K562 (cell line): ENCODE data around the gene NR3C1. TPM values are rescaled to one million over a fixed set of nuclear protein-coding genes. Genes with fewer than 3 reads are reported as not detected.

ENCODE experiments used
- ATAC-seq: fragments of 200-7000 bp; cut with Tn5 transposase; 3 replicates; pipeline ENCODE4 v1.9.1; 2020; ENCODE audit warnings: moderate library complexity
- BruUV-seq: library from RNA; stranded (reverse); fragments of 400-500 nt; replicated peaks from 2 replicates; lab custom pipeline; 2021; lab: Mats Ljungman, UMichigan
- CTCF ChIA-PET: fragments of 300-600 bp; formaldehyde crosslinking; extraction: SDS; loops from one replicate; lab custom pipeline; 2021; ENCODE audit warnings: low intra/inter-chr PET ratio; lab: Yijun Ruan, JAX
- POLR2A ChIA-PET: fragments of 300-600, 350-650 bp; sonication (Branson Sonifier 250); formaldehyde crosslinking; extraction: SDS; loops from one replicate; lab custom pipeline; 2021; ENCODE audit warnings: antibody characterized with exemption, inconsistent platforms; lab: Yijun Ruan, JAX
- DNase-seq, 4 experiments: peaks; one replicate each; pipeline versions ENCODE4 v3.0.0 to v3.0.0-alpha.2; 2011 to 2018; ENCODE audit warnings: low spot score in 3 of 4, mixed read lengths in 3 of 4; ENCODE audit errors: extremely low read depth in 1 of 4
- FAIRE-seq: peaks from 2 replicates; lab custom pipeline; 2011; peaks lifted over from hg19 to GRCh38; lab: Jason Lieb, UNC
- H2AFZ ChIP-seq: 2 replicates; pipeline ENCODE4 v1.6.0; 2011; ENCODE audit warnings: low read depth, low read length, control low read depth, inconsistent platforms
- H3K27ac ChIP-seq: fragments of 200-600 bp; 3 replicates; pipeline ENCODE4 v1.8.0; 2011; ENCODE audit warnings: low read depth, mild to moderate bottlenecking, control low read depth, inconsistent platforms, low read length, moderate library complexity, mixed read lengths; ENCODE audit errors: extremely low read depth
- H3K27me3 ChIP-seq, 2 experiments: fragments of 300-600 bp in 1 of 2; 2 replicates in 1 of 2; 3 replicates in 1 of 2; pipeline versions ENCODE4 v1.6.0 to v1.8.0; 2011; ENCODE audit warnings: inconsistent platforms in 2 of 2, low read length in 2 of 2, mild to moderate bottlenecking in 1 of 2, mixed read lengths in 1 of 2, moderate library complexity in 1 of 2; ENCODE audit not compliant: control insufficient read depth in 2 of 2, insufficient read depth in 2 of 2
- H3K36me3 ChIP-seq: fragments of 300-600 bp; 3 replicates; pipeline ENCODE4 v1.8.0; 2011; ENCODE audit warnings: mild to moderate bottlenecking, low read length, inconsistent platforms; ENCODE audit not compliant: control insufficient read depth, insufficient read depth
- H3K4me1 ChIP-seq, 2 experiments: fragments of 200-600 bp in 1 of 2; replicated peaks in 1 of 2; 2 replicates in 1 of 2; 3 replicates in 1 of 2; pipeline versions ENCODE4 v1.5.1 to v1.8.0; 2011; ENCODE audit warnings: inconsistent platforms in 2 of 2, low read length in 2 of 2, mild to moderate bottlenecking in 1 of 2, mixed read lengths in 1 of 2, moderate library complexity in 1 of 2; ENCODE audit not compliant: control insufficient read depth in 2 of 2, insufficient read depth in 2 of 2
- H3K4me2 ChIP-seq: 2 replicates; pipeline ENCODE4 v1.6.1; 2011; ENCODE audit warnings: low read length, control low read depth, inconsistent platforms, mixed read lengths; ENCODE audit not compliant: insufficient read depth
- H3K4me3 ChIP-seq: fragments of 200-600 bp; sonication (generic), shearing (Covaris generic); 2 replicates; pipeline ENCODE4 v1.5.1; 2016; ENCODE audit warnings: control low read depth, inconsistent platforms
- H3K79me2 ChIP-seq: fragments of 200-600 bp; 3 replicates; pipeline ENCODE4 v1.8.0; 2011; ENCODE audit warnings: low read length, inconsistent platforms; ENCODE audit not compliant: control insufficient read depth, insufficient read depth
- H3K9ac ChIP-seq, 2 experiments: 2 replicates each; pipeline versions ENCODE4 v1.6.0 to v1.6.1; 2011; ENCODE audit warnings: low read depth in 2 of 2, low read length in 2 of 2, control low read depth in 1 of 2, inconsistent platforms in 1 of 2, mild to moderate bottlenecking in 1 of 2, mixed read lengths in 1 of 2; ENCODE audit not compliant: insufficient read depth in 1 of 2
- H3K9me1 ChIP-seq: one replicate; pipeline ENCODE4 v1.6.0; 2011; ENCODE audit warnings: inconsistent platforms, mild to moderate bottlenecking, low read length, moderate library complexity; ENCODE audit not compliant: control insufficient read depth, insufficient read depth
- H3K9me3 ChIP-seq: replicated peaks from 2 replicates; pipeline ENCODE4 v1.5.1; 2011; ENCODE audit warnings: low read depth, low read length, inconsistent platforms; ENCODE audit not compliant: control insufficient read depth, insufficient read depth
- H4K20me1 ChIP-seq: replicated peaks from 2 replicates; pipeline ENCODE4 v1.6.1; 2011; ENCODE audit warnings: low read length, inconsistent platforms, mixed read lengths; ENCODE audit not compliant: control insufficient read depth, insufficient read depth
- HDAC1 ChIP-seq, 2 experiments: fragments of 450-650 bp; IDR thresholded peaks; 2 replicates each; pipeline ENCODE4 v1.6.1; 2016 to 2017; ENCODE audit warnings: inconsistent platforms in 1 of 2, mild to moderate bottlenecking in 1 of 2, moderate library complexity in 1 of 2
- NCOR1 ChIP-seq: fragments of 450-650 bp; IDR thresholded peaks from 2 replicates; pipeline ENCODE4 v1.6.1; 2016; ENCODE audit warnings: mild to moderate bottlenecking, moderate library complexity
- SMAD1 ChIP-seq: fragments of 150-350 bp; IDR thresholded peaks from 2 replicates; pipeline ENCODE4 v1.6.1; 2014; ENCODE audit warnings: low read length, low read depth; ENCODE audit not compliant: partially characterized antibody
- SMARCC2 ChIP-seq: fragments of 450-650 bp; IDR thresholded peaks from 2 replicates; pipeline ENCODE4 v1.6.1; 2017; ENCODE audit warnings: antibody characterized with exemption, moderate library complexity, mild to moderate bottlenecking, low read depth
- TOE1 ChIP-seq, 2 experiments: fragments of 450-650 bp in 1 of 2; sonication (generic) in 1 of 2; formaldehyde crosslinking in 1 of 2; IDR thresholded peaks; 2 replicates each; pipeline versions ENCODE4 v1.7.1 to v1.8.0; 2016 to 2022; ENCODE audit warnings: borderline replicate concordance in 2 of 2, mild to moderate bottlenecking in 2 of 2, antibody characterized with exemption in 1 of 2, inconsistent platforms in 1 of 2, low read depth in 1 of 2, missing genetic modification reagents in 1 of 2, moderate library complexity in 1 of 2
- WGBS: fragments of 100-300 bp; shearing (Covaris generic); methylation state at CpG from one replicate; pipeline ENCODE4 v1.1.6; 2016; ENCODE audit warnings: low coverage, mixed read lengths; ENCODE audit not compliant: insufficient coverage; ENCODE audit errors: missing lambda C conversion rate; 5-methylcytosine and 5-hydroxymethylcytosine counted together
- in situ Hi-C: fragments of 300-500 bp; cut with MboI; formaldehyde crosslinking; loops from 4 replicates; pipeline ENCODE4 v1.15.0; 2018; ENCODE audit warnings: inconsistent platforms, mixed read lengths
- intact Hi-C: fragments of 100-400 bp; cut with micrococcal nuclease; formaldehyde crosslinking; loops from 2 replicates; pipeline ENCODE4 v1.14.2; 2022
- polyA plus RNA-seq, 8 experiments: library from polyadenylated mRNA; depleted of rRNA in 4 of 8; stranded (reverse) in 5 of 8; unstranded in 3 of 8; fragments of >200 nt; fragmentation: Nextera tagmentation in 2 of 8; fragmentation: Illumina TruSeq in 1 of 8; extraction: Ambion mirVana in 2 of 8; extraction: Trizol in 1 of 8; gene quantifications; 2 replicates each; pipeline versions ENCODE4 v1.2.1 to v1.2.3, GENCODE V29; 2011 to 2014; ENCODE audit warnings: inconsistent platforms in 1 of 8, missing spikeins in 1 of 8
- total RNA-seq, 7 experiments: library from RNA; depleted of rRNA in 6 of 7; stranded (reverse); fragments of >200 nt in 6 of 7; fragmentation: Illumina TruSeq in 2 of 7; extraction: Trizol in 2 of 7; gene quantifications; 2 replicates each; pipeline versions ENCODE4 v1.2.1 to v1.2.3, GENCODE V29; 2011 to 2021; ENCODE audit warnings: low replicate concordance in 1 of 7
- TF ChIP-seq, protein P1 (sequence below): fragments of 450-650 bp; conservative IDR thresholded peaks from 2 replicates; pipeline ENCODE4 v1.6.1; 2016; ENCODE audit warnings: missing genetic modification characterization, low read depth, mild to moderate bottlenecking, missing compliant biosample characterization, moderate library complexity

Gene NR3C1
- total and polyA plus RNA-seq, 9 of the 15 experiments (the other 6 are each of a cell fraction or from before 2014, with no cell fraction given), result 8.2 to 36.0 (median 15.0) TPM

DNA sequence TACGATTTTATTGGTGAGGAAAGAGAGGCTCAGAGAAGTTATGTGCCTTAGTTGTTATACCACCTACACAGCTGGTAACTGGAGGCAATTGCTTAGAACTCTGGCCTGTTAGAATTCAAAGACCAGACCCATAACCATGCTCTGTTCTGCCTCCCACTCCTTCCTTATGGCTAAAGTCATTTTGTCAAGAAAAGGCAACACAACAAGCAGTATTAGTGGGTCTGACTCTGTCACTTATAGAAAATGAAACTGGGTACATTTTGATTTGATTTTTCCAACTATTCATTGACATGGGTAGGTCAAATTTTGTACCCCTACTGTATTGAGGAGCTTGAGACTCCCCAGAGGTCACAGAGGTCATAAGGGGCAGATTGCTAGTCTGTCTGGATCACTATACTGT is 44.5 kb upstream of the NR3C1 start:
- Histone ChIP-seq H3K4me3 (no peak overlapping the region), H3K79me2 (no peaks in the 10 kb centered on the region), H3K27ac (no peak overlapping the region), H3K9me3 (no peaks in the 10 kb centered on the region), H3K4me2 (no peak overlapping the region), H2AFZ (no peak overlapping the region), H3K27me3 (peaks cover 0 to 4% of the 10 kb centered on the region in 2 experiments; a peak in 2 of 5 replicates), H3K9me1 (no peaks in the 10 kb centered on the region), H3K9ac (no peak overlapping the region), H4K20me1 (no peaks in the 10 kb centered on the region), H3K4me1 (no peaks in the 10 kb centered on the region)
- no peak for FAIRE-seq
- POLR2A ChIA-PET, result no interaction called here
- in situ Hi-C loops, result no loop called here
- CTCF ChIA-PET, result no interaction called here
- no peak for ATAC-seq
- 6% methylated on average over 1 of the region's 1 CpG for WGBS
- intact Hi-C loops, result no loop called here
- DNase-seq, result no peak
- no peak for TF ChIP-seq HDAC1 (IDR thresholded peaks at IDR 0.05)
- TF ChIP-seq SMARCC2, result no peak
- no peak for TF ChIP-seq NCOR1
- no peak for TF ChIP-seq TOE1 (IDR thresholded peaks at IDR 0.05; ENCODE audit: borderline replicate concordance)
- TF ChIP-seq TOE1 (CRISPR knock-in tag; IDR thresholded peaks at IDR 0.05; ENCODE audit: borderline replicate concordance, low read depth), result no peak
- TF ChIP-seq SMAD1, result no peak
- TF ChIP-seq, protein P1, sequence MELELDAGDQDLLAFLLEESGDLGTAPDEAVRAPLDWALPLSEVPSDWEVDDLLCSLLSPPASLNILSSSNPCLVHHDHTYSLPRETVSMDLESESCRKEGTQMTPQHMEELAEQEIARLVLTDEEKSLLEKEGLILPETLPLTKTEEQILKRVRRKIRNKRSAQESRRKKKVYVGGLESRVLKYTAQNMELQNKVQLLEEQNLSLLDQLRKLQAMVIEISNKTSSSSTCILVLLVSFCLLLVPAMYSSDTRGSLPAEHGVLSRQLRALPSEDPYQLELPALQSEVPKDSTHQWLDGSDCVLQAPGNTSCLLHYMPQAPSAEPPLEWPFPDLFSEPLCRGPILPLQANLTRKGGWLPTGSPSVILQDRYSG, result no peak
- TF ChIP-seq, all 486 proteins: peak for 0
- no peaks in the 10 kb centered on the region for H3K36me3 ChIP-seq
- no TSS peak for BruUV-seq
